Measurements from ENCODE around the gene LYL1. TPM values are rescaled to one million over a fixed set of nuclear protein-coding genes. Genes with fewer than 3 reads are reported as not detected.

Gene LYL1
- total RNA-seq, 1 experiment from 2014 or later = 0.23 TPM

DNA sequence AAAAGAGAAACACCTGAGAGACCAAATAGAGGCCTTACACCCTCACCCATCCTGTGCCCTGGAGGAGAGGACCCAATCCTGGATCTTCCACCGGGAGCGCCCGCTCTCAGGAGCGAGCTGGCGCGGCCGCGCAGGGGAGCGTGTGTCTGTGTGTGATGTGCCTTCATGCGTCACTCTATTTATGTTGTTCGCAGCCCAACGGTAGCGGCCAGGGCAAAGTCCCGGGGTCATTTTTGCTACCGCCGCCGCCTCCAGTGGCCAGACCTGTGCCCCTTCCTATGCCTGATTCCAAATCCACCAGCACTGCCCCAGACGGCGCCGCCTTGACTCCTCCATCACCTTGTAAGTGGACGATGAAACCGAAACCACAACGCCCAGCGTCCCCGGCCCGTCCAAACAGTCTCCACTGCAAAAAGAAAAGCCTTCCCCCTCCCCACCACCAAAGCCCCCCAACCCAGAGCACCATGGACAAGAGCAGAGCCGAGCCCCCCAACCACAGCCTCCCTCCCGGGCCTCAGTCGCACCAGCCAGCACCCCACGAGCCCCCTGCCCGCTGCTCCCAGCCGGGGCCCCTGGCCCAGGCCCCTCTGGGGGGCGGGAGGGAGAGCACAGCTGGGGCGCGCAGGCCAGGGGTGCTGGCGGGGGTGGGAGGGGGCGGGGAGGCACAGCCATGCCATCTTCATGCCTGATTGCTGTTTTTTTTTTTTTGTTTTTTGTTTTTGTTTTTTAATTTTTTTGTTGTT lies 14.7 kb downstream of the LYL1 start:
- ChIA-PET CTCF (no interaction called here), POLR2A (no interaction called here)
- intact Hi-C loops (cut with micrococcal nuclease; ENCODE audit: unreplicated experiment) (no loop called here), in situ Hi-C loops (cut with HindIII; ENCODE audit: low pct_unique_long_range_greater_than_20kb, low sequenced_read_pairs) (no loop called here)
- no peak overlapping the region for H3K27ac ChIP-seq (ENCODE audit: low read length)
- peaks cover 18% of the 10 kb centered on the region for H3K4me1 ChIP-seq (ENCODE audit: control insufficient read depth, insufficient read depth, low read length)
- no TSS peak for BruUV-seq (replicated peaks)
- TF ChIP-seq TCF7L2 (IDR thresholded peaks at IDR 0.05; ENCODE audit: low read depth, low read length) (no peak), SIN3A (IDR thresholded peaks at IDR 0.05; ENCODE audit: borderline replicate concordance, insufficient read depth, low read depth, low read length) (no peak), POLR2AphosphoS5 (IDR thresholded peaks at IDR 0.05; ENCODE audit: low read depth, low read length) (no peak; the same call in 1 of the 2 replicates), REST (IDR thresholded peaks at IDR 0.05; ENCODE audit: insufficient read depth in 1 of 2, low read depth in 2 of 2, low read length in 1 of 2) (no peak)
- TF ChIP-seq, protein P1, sequence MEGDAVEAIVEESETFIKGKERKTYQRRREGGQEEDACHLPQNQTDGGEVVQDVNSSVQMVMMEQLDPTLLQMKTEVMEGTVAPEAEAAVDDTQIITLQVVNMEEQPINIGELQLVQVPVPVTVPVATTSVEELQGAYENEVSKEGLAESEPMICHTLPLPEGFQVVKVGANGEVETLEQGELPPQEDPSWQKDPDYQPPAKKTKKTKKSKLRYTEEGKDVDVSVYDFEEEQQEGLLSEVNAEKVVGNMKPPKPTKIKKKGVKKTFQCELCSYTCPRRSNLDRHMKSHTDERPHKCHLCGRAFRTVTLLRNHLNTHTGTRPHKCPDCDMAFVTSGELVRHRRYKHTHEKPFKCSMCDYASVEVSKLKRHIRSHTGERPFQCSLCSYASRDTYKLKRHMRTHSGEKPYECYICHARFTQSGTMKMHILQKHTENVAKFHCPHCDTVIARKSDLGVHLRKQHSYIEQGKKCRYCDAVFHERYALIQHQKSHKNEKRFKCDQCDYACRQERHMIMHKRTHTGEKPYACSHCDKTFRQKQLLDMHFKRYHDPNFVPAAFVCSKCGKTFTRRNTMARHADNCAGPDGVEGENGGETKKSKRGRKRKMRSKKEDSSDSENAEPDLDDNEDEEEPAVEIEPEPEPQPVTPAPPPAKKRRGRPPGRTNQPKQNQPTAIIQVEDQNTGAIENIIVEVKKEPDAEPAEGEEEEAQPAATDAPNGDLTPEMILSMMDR (IDR thresholded peaks at IDR 0.05) = no peak
- DNase-seq (ENCODE audit: low read depth, low spot score) (no peak), ATAC-seq (no peak)
- no peaks in the 10 kb centered on the region for H3K9me3 ChIP-seq (ENCODE audit: control insufficient read depth, insufficient read depth, low read depth, low read length)
- H3K27me3 ChIP-seq (ENCODE audit: control insufficient read depth, insufficient read depth, low read length) = no peaks in the 10 kb centered on the region
- no peaks in the 10 kb centered on the region; the same call in 1 of the 2 replicates for H3K36me3 ChIP-seq (ENCODE audit: control insufficient read depth, insufficient read depth, low read length)
- H3K4me3 ChIP-seq (ENCODE audit: low read depth in 2 of 2, low read length in 2 of 2) = no peak overlapping the region

- CTCF ChIA-PET = no interaction called here
- POLR2A ChIA-PET = no interaction called here
- Histone ChIP-seq H3K36me3 (ENCODE audit: control insufficient read depth, insufficient read depth, low read length) (no peaks in the 10 kb centered on the region; the same call in 1 of the 2 replicates), H3K27me3 (ENCODE audit: control insufficient read depth, insufficient read depth, low read length) (no peaks in the 10 kb centered on the region), H3K27ac (ENCODE audit: low read length) (no peak overlapping the region), H3K4me1 (ENCODE audit: control insufficient read depth, insufficient read depth, low read length) (peaks cover 12% of the 10 kb centered on the region), H3K9me3 (ENCODE audit: control insufficient read depth, insufficient read depth, low read depth, low read length) (no peaks in the 10 kb centered on the region), H3K4me3 (ENCODE audit: low read depth in 2 of 2, low read length in 2 of 2) (no peak overlapping the region)
- no peak for ATAC-seq
- in situ Hi-C loops (cut with HindIII; ENCODE audit: low pct_unique_long_range_greater_than_20kb, low sequenced_read_pairs) = no loop called here
- TF ChIP-seq REST (IDR thresholded peaks at IDR 0.05; ENCODE audit: insufficient read depth in 1 of 2, low read depth in 2 of 2, low read length in 1 of 2) (no peak), TCF7L2 (IDR thresholded peaks at IDR 0.05; ENCODE audit: low read depth, low read length) (no peak), SIN3A (IDR thresholded peaks at IDR 0.05; ENCODE audit: borderline replicate concordance, insufficient read depth, low read depth, low read length) (no peak), POLR2AphosphoS5 (IDR thresholded peaks at IDR 0.05; ENCODE audit: low read depth, low read length) (no peak)
- TF ChIP-seq, protein P1 (IDR thresholded peaks at IDR 0.05) = no peak
- intact Hi-C loops (cut with micrococcal nuclease; ENCODE audit: unreplicated experiment) = no loop called here
- DNase-seq (ENCODE audit: low read depth, low spot score) = no peak
- no TSS peak for BruUV-seq (replicated peaks)
Observed at GRCh38 chr19:13087295-13087694, 15.4 kb downstream of the LYL1 start.
